SIG-M5 (cell line): ENCODE measurements around the gene ARID1B.

Experiments
- DNase-seq: peaks from one replicate; lab custom pipeline; 2025; lab: John Stamatoyannopoulos, UW

ARID1B gene

DNA sequence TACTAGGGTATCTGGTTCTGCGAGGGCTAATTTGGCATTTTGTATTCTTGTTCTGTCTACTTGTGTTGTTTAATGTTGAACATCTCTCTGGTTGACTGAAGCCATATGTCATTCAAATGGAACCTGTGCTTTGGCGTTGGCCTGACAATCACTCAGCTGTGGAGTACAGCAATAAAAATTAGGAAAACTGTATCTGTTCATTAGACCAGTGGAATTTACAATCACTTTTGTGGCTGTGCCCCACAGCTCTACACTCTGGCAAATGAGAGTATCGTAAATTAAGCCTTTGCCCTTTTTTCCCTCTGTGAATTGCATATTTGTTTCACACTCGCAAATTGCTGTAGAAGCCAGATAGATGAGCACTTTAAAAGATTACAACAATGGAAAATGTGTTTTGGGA, 102.0 kb downstream of the ARID1B start:
- no peak for DNase-seq

DNA sequence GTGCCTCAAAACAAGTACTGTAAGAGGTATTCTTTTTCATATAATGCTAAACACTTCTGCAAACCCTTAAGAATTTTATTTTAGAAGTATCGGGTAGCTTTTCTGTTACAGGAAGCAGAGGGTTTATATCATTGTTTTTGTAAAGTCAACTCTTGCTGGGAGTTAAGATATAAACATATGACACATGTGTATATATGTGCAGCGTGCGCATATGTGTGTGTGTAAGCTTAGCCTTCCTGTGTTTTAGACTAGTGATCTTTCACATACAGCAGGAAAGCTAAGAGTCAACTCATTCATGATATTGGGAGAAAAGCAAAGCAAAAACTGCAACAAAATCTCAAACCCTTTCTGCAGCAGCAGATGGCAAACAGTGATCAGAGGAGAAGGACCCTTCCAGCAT, 102.4 kb downstream of the ARID1B start:
- no peak for DNase-seq

DNA sequence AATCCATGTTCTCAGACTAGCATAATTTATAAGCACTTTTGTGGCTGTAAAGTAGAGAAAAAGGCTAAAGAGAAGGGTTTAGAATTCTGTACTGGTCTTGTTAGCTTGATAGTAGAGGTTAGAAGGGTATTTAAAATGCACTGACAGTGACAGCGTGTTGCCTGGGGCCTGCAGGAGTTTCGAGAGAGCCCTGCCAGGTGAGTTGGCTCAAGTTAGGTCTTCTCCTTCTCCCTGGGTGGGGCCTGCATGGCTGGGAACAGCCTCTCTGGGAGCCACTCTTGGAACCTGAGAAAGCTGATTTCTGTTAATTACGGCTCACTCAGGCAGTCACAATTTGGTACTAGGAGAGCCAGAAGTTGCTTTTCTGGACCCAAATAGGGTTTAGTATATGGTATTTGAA, 103.7 kb downstream of the ARID1B start:
- DNase-seq, result no peak

GRCh38 chr6:156881687-156882629, 104.8 kb downstream of the ARID1B start:
- DNase-seq, result no peak

GRCh38 chr6:156883497-156884252, 106.5 kb downstream of the ARID1B start:
- DNase-seq, result no peak

GRCh38 chr6:156884306-156884705, 107.1 kb downstream of the ARID1B start:
- no peak for DNase-seq

DNA sequence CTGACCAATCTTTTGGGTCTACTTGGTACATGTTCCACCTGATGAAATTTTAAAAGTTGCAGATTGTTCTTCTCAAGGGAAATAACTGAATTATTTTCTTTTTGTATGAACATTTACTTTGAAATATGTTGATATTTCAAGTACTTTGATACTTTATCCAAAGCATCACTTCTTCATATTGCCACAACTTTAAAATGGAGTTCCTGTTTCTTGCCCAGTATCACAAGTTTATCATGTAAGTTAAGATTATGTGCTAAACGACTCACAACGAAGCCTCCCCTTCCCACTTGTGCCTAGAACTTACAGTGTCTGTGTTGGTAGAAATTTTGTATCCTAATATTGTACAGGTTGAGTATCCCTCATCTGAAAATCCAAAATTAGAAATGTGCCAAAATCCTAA, 108.4 kb downstream of the ARID1B start:
- no peak for DNase-seq

- DNase-seq, result no peak
These were observed 109.2 kb downstream of the ARID1B start for GRCh38 chr6:156886409-156886808.

- no peak for DNase-seq
These were observed 110.6 kb downstream of the ARID1B start for GRCh38 chr6:156887623-156888269.

- DNase-seq, result no peak
These were observed 112.3 kb downstream of the ARID1B start for GRCh38 chr6:156889469-156889868.

GRCh38 chr6:156889986-156890385, 112.8 kb downstream of the ARID1B start:
- DNase-seq, result no peak

DNA sequence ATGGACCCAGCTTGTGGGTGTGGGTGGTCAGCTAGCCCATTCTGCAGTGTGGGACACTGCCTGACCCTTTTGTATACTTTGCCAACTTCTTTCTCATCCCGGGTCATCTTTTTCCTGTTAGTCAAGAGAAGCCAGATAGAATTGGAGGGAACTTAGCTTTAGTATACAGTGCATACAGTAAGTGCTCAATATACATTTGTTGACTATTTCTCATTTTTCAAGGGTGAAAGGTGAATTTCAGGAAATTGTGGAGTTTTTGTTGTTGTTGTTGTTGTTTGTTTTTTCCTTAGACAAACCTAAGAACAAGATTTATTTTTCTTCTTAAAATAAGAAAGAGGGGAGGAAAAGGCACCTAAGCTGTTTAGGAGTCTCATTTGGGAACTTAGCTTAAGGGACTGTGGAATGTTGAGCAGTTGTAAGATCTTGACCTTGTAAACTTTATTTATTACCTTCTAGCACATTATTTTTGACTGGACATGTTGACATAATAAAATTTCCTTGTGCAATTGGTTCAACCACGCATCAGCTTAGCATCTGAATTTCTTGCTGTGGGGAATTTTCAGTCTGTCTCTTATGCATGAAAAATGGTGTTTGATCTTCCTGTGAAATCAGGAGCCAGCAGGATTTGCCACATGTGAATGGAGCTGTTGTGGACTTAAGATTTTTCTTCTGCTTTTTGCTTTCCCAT, 113.6 kb downstream of the ARID1B start:
- DNase-seq, result no peak

GRCh38 chr6:156897907-156898531, 120.8 kb downstream of the ARID1B start:
- no peak for DNase-seq

GRCh38 chr6:156899071-156899470, 121.9 kb downstream of the ARID1B start:
- DNase-seq, result no peak

DNA sequence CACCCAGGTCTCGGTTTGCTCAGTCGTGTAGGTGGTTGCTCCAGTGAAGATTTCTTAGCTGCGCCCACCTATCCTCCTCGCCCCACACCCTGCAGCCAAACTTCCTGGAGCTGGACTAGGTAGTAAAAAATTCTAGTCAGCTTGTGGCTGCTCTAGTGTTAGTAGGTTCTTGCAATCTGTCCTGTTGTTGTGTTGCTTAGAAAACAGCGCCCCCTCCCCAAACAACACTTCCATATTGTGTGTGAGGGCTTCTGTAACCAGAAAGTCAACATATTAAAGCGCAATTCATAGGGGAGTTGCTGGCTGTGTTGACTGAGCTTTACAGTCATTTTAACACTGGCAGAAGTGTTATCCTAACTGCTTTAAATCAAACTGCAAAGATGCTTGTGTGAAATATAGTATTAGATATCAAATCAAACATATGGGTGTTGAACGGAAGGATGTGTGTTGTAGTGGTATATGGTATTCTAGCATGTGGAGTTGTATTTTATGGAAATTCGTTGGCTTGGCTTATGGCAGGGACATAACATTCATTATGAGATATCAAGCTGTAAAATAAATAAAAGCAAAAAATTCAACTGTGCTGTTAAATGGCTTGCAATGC, 122.5 kb downstream of the ARID1B start:
- DNase-seq, result no peak

GRCh38 chr6:156900292-156900691, 123.1 kb downstream of the ARID1B start:
- no peak for DNase-seq

- no peak for DNase-seq
These were observed 124.3 kb downstream of the ARID1B start for GRCh38 chr6:156901309-156902019.

DNA sequence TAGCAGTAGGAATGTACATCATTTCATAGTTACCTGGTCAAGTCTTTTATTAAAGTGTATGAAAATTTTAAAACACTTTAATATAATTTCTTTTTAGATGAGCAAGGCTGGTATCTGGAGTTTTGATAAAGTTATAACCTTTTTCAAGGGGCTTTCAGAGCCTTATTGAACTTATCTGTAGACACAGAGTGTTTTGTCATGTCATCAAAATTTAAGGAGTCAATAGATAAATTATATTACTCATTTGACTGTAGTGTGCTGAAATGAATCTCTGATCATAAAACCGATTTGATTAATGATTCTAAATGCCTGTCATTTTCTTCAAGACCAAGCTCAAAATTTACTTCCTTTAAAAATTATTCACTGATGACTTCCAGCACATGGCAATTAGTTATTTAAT, 125.6 kb downstream of the ARID1B start:
- DNase-seq, result no peak

- DNase-seq, result no peak
These were observed 127.2 kb downstream of the ARID1B start for GRCh38 chr6:156904176-156904967.

DNA sequence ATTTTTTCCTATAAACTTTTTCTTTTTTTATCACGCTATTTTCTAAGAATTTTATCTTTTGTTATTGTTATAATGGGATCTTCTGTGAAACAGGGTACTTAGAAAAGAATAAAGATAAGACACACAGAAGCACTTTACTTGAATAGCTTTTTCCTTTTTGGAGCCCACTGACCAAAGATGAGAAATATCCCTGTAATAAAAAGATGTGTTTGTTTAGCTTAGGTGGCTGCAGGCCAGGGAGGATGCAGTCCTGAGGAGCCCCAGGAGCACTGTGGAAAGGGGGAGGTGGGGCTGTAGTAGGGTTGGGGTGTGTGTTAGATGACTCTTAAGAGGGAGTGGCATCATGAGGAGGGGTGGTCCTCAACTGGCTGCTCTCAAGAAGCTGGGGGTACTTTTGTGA, 128.6 kb downstream of the ARID1B start:
- no peak for DNase-seq
